SK-N-SH treated with all-trans-retinoic acid at 6 μM for 48 hours (cell line): ENCODE results near the gene HS6ST2.

Experiments
- ARNTL ChIP-seq: fragments of 450-650 bp; formaldehyde crosslinking; IDR thresholded peaks from 2 replicates; pipeline ENCODE4 v1.5.0; 2020; ENCODE audit warnings: low read depth, mild to moderate bottlenecking, moderate library complexity, borderline replicate concordance
- RARB ChIP-seq: fragments of 250-450 bp; sonication (Bioruptor Pico); IDR thresholded peaks from 2 replicates; pipeline ENCODE4 v1.8.0; 2021; ENCODE audit warnings: mild to moderate bottlenecking, moderate library complexity
- ZC3H10 ChIP-seq: fragments of 250-450 bp; sonication (Bioruptor Pico); IDR thresholded peaks from 2 replicates; pipeline ENCODE4 v1.5.1; 2021; ENCODE audit warnings: mild to moderate bottlenecking, moderate library complexity
- TF ChIP-seq, protein P1 (sequence below): fragments of 250-450 bp; sonication (Bioruptor Pico); IDR thresholded peaks from 2 replicates; pipeline ENCODE4 v1.5.0; 2020; ENCODE audit warnings: mild to moderate bottlenecking, moderate library complexity
- TF ChIP-seq, protein P2 (sequence below): fragments of 250-450 bp; sonication (Bioruptor Pico); IDR thresholded peaks from 2 replicates; pipeline ENCODE4 v1.5.1; 2020; ENCODE audit warnings: low read depth, mild to moderate bottlenecking, moderate library complexity
- TF ChIP-seq, protein P3 (sequence below): fragments of 250-450 bp; sonication (Bioruptor Pico); IDR thresholded peaks from 2 replicates; pipeline ENCODE4 v1.8.0; 2020; ENCODE audit warnings: mild to moderate bottlenecking, moderate library complexity, borderline replicate concordance

DNA sequence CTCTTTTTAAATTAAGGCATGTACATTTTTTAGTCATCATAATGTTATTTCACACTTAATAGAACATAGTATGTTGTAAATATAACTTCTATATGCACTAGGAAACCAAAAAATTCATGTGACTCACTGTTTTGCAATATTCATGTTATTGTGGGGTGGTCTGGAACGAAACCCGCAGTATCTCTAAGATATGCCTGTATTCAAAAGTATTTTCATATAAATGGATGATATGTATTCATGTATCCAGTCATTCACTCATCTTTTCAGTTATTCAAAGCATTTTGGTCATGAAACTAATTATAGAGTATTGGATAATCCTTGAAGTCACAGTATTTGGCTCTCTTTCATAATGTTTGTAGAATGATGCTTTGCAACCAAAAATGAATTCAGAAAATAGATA, 168.1 kb downstream of the HS6ST2 start:
- no peak for TF ChIP-seq RARB (CRISPR knock-in tag)
- no peak for TF ChIP-seq ARNTL (CRISPR knock-in tag)
- TF ChIP-seq ZC3H10 (CRISPR knock-in tag): no peak
- TF ChIP-seq, protein P1, sequence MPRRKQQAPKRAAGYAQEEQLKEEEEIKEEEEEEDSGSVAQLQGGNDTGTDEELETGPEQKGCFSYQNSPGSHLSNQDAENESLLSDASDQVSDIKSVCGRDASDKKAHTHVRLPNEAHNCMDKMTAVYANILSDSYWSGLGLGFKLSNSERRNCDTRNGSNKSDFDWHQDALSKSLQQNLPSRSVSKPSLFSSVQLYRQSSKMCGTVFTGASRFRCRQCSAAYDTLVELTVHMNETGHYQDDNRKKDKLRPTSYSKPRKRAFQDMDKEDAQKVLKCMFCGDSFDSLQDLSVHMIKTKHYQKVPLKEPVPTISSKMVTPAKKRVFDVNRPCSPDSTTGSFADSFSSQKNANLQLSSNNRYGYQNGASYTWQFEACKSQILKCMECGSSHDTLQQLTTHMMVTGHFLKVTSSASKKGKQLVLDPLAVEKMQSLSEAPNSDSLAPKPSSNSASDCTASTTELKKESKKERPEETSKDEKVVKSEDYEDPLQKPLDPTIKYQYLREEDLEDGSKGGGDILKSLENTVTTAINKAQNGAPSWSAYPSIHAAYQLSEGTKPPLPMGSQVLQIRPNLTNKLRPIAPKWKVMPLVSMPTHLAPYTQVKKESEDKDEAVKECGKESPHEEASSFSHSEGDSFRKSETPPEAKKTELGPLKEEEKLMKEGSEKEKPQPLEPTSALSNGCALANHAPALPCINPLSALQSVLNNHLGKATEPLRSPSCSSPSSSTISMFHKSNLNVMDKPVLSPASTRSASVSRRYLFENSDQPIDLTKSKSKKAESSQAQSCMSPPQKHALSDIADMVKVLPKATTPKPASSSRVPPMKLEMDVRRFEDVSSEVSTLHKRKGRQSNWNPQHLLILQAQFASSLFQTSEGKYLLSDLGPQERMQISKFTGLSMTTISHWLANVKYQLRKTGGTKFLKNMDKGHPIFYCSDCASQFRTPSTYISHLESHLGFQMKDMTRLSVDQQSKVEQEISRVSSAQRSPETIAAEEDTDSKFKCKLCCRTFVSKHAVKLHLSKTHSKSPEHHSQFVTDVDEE (CRISPR knock-in tag): no peak
- TF ChIP-seq, protein P2, sequence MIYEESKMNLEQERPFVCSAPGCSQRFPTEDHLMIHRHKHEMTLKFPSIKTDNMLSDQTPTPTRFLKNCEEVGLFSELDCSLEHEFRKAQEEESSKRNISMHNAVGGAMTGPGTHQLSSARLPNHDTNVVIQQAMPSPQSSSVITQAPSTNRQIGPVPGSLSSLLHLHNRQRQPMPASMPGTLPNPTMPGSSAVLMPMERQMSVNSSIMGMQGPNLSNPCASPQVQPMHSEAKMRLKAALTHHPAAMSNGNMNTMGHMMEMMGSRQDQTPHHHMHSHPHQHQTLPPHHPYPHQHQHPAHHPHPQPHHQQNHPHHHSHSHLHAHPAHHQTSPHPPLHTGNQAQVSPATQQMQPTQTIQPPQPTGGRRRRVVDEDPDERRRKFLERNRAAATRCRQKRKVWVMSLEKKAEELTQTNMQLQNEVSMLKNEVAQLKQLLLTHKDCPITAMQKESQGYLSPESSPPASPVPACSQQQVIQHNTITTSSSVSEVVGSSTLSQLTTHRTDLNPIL: no peak
- TF ChIP-seq, protein P3, sequence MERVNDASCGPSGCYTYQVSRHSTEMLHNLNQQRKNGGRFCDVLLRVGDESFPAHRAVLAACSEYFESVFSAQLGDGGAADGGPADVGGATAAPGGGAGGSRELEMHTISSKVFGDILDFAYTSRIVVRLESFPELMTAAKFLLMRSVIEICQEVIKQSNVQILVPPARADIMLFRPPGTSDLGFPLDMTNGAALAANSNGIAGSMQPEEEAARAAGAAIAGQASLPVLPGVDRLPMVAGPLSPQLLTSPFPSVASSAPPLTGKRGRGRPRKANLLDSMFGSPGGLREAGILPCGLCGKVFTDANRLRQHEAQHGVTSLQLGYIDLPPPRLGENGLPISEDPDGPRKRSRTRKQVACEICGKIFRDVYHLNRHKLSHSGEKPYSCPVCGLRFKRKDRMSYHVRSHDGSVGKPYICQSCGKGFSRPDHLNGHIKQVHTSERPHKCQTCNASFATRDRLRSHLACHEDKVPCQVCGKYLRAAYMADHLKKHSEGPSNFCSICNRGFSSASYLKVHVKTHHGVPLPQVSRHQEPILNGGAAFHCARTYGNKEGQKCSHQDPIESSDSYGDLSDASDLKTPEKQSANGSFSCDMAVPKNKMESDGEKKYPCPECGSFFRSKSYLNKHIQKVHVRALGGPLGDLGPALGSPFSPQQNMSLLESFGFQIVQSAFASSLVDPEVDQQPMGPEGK (CRISPR knock-in tag): no peak
